GM12891 (cell line): ENCODE data around the gene WNT2B.

Experiments
- POLR2A ChIP-seq: IDR thresholded peaks from 2 replicates; pipeline ENCODE4 v1.6.1; 2011; ENCODE audit warnings: low read depth, low read length, control low read depth
- POLR2AphosphoS5 ChIP-seq: IDR thresholded peaks from 2 replicates; pipeline ENCODE4 v1.6.1; 2011; ENCODE audit warnings: low read depth, low read length, control low read depth
- POU2F2 ChIP-seq: IDR thresholded peaks from 2 replicates; pipeline ENCODE4 v1.6.1; 2011; ENCODE audit warnings: low read depth, mild to moderate bottlenecking, control low read depth, low read length, moderate library complexity

GRCh38 chr1:112516141-112516540 is 7.4 kb downstream of the WNT2B start:
- TF ChIP-seq POLR2A: no peak
- no peak for TF ChIP-seq POU2F2
- no peak for TF ChIP-seq POLR2AphosphoS5
